ENCODE measurements around the gene SPATA31D3.
"Not testable (repeated sequence)": the region's sequence is repeated elsewhere in the genome, so short reads cannot be mapped to it uniquely, and the experiment has no call there.

SPATA31D3 gene

GRCh38 chr9:81943393-81943792 is at the start of gene SPATA31D3:
Gene SPATA31D3 (plus strand): TSS chr9:81943500. CDS start chr9:81943586, 86 bp downstream.
- in situ Hi-C loops (cut with MboI; ENCODE audit: low pct_unique_long_range_greater_than_20kb, low sequenced_read_pairs, unreplicated experiment); DNase-seq (ENCODE audit: low spot score): not testable (repeated sequence)

GRCh38 chr9:81893929-81894328 is 49.4 kb upstream of the SPATA31D3 start:
- no peak for DNase-seq (ENCODE audit: low spot score)
- TF ChIP-seq, protein P1, sequence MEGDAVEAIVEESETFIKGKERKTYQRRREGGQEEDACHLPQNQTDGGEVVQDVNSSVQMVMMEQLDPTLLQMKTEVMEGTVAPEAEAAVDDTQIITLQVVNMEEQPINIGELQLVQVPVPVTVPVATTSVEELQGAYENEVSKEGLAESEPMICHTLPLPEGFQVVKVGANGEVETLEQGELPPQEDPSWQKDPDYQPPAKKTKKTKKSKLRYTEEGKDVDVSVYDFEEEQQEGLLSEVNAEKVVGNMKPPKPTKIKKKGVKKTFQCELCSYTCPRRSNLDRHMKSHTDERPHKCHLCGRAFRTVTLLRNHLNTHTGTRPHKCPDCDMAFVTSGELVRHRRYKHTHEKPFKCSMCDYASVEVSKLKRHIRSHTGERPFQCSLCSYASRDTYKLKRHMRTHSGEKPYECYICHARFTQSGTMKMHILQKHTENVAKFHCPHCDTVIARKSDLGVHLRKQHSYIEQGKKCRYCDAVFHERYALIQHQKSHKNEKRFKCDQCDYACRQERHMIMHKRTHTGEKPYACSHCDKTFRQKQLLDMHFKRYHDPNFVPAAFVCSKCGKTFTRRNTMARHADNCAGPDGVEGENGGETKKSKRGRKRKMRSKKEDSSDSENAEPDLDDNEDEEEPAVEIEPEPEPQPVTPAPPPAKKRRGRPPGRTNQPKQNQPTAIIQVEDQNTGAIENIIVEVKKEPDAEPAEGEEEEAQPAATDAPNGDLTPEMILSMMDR (IDR thresholded peaks at IDR 0.05; ENCODE audit: extremely low read depth, insufficient read depth, missing control alignments): no peak
- in situ Hi-C loops (cut with MboI; ENCODE audit: low pct_unique_long_range_greater_than_20kb, low sequenced_read_pairs, unreplicated experiment): no loop called here

- TF ChIP-seq, protein P1 (IDR thresholded peaks at IDR 0.05; ENCODE audit: extremely low read depth, insufficient read depth, missing control alignments): no peak
- in situ Hi-C loops (cut with MboI; ENCODE audit: low pct_unique_long_range_greater_than_20kb, low sequenced_read_pairs, unreplicated experiment): no loop called here
- no peak for DNase-seq (ENCODE audit: low spot score)
These were observed 48.4 kb upstream of the SPATA31D3 start for GRCh38 chr9:81894891-81895290.

GRCh38 chr9:81896070-81896469 is 47.2 kb upstream of the SPATA31D3 start:
- DNase-seq (ENCODE audit: low spot score): no peak
- TF ChIP-seq, protein P1 (IDR thresholded peaks at IDR 0.05; ENCODE audit: extremely low read depth, insufficient read depth, missing control alignments): no peak
- in situ Hi-C loops (cut with MboI; ENCODE audit: low pct_unique_long_range_greater_than_20kb, low sequenced_read_pairs, unreplicated experiment): no loop called here

DNA sequence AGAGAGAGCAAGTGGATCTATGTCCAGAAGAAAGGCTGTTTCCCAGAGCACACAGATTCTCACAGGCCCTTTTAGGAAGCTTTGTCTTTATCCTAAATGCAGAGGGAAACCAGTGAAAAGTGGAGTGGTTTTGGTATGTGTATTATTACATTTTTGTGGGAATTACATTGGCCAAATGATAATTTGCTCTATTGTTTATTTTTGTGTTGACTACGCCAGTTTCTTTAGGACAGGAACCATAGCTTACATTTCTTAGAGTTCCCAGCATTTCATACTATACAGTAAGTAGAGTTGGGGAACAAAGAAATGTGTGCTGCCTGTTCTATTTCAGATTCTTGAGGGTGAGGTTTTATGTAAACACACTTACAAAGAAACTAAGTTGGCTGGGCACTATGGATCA is 44.4 kb upstream of the SPATA31D3 start:
- DNase-seq (ENCODE audit: low spot score): no peak

DNA sequence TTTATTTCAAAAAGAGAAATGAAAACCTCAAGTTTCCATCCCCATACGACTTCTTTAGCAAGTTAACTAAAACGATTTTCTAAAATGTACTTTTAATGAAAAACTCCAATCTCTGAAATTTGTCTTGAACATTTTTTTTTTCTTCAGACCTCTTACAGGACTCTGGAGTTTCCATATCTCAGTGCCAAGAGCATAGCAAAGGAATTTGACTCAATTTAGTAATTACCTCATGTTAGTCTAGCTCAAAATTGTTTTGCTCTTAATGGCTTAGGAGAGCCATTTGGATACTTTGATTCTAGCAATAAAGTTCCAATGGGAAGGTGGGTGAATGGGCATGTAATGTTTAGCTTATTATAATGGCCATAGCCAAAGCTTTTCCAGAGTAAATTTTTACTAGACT is 41.1 kb upstream of the SPATA31D3 start:
- DNase-seq (ENCODE audit: low spot score): no peak
- in situ Hi-C loops (cut with MboI; ENCODE audit: low pct_unique_long_range_greater_than_20kb, low sequenced_read_pairs, unreplicated experiment): no loop called here
- TF ChIP-seq, protein P1 (IDR thresholded peaks at IDR 0.05; ENCODE audit: extremely low read depth, insufficient read depth, missing control alignments): no peak

More for the DNA sequence above, 44.4 kb upstream of the SPATA31D3 start:
- TF ChIP-seq, protein P1 (IDR thresholded peaks at IDR 0.05; ENCODE audit: extremely low read depth, insufficient read depth, missing control alignments): no peak
- in situ Hi-C loops (cut with MboI; ENCODE audit: low pct_unique_long_range_greater_than_20kb, low sequenced_read_pairs, unreplicated experiment): no loop called here

GRCh38 chr9:81902626-81903025 is 40.7 kb upstream of the SPATA31D3 start:
- TF ChIP-seq, protein P1 (IDR thresholded peaks at IDR 0.05; ENCODE audit: extremely low read depth, insufficient read depth, missing control alignments): no peak
- in situ Hi-C loops (cut with MboI; ENCODE audit: low pct_unique_long_range_greater_than_20kb, low sequenced_read_pairs, unreplicated experiment): no loop called here
- DNase-seq (ENCODE audit: low spot score): no peak
